HG02759 (cell line): ENCODE data around the gene LRMDA.

ENCODE experiments used
- ATAC-seq: cut with Tn5 transposase; IDR thresholded peaks from one replicate; pipeline ENCODE4 v1.9.1; 2021; ENCODE audit warnings: mild to moderate bottlenecking, moderate library complexity; ENCODE audit not compliant: unreplicated experiment

The LRMDA gene

DNA sequence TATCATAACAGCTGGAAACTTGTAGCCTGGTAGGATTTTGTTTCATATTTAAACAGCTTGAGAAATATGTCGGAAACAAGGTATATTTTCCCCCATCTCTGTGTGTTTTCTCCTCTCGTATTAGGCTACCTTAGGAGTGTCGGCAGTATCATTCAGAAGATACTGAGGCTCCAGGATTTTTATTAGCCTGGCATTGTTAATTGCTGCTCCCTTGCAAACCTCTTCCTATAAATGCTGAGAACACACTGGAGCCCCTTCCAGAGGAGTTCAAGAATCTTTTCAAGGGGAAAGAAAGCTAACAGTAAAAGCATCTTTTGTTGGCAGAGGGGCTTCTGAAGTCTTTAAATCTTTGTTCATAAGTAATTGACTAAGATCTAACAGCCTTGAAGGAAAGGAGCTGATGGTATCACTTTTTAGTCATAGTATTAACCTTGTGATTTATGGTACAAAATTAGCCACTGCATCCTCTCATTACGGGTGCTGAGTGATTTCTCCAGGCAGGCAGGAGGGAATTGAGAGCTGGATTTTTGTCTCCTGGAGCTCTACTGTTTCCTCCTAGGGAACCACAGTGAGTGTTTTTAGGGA, 998.7 kb downstream of the LRMDA start:
- ATAC-seq = no peak

GRCh38 chr10:76432016-76433012, 1000.9 kb downstream of the LRMDA start:
- no peak for ATAC-seq

DNA sequence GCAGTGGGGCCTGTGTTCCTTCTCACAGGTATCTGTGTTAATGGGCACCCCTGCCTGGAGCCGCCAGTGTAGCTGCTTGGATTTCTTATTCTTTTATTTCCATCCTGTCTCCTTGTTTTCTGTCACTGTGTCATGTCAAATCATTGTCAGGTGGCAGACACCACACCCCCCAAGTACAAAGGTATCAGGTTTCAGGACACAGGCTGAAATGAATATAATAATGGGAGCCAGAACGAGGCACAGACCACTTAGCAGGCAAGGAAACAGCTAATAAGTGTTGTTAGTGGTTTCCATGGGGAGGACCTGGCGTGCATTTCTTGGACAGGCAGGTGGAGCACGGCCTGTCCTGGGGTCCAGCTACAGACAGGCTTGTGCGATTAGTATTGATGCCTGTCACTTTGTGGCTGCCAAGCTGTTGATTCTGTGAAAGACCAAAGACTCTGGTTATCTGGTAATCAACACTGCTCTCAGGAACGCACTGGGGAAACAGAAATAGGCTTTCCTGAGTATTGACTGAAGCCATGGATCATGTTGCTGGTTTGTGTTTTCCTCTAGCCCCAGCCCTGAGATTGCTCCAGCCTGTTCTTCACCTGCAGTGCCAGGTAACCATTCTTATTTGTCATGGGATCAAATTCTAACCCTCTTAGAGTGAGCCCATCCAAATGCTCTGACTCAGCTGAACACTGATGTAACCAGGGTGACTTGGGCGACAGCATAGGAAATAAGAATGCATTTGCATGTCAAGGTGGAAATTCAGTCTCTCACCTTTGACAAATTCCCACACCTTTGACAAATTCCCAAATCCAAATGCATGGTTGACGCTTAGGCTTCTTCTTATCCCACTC, 1002.0 kb downstream of the LRMDA start:
- ATAC-seq = no peak

DNA sequence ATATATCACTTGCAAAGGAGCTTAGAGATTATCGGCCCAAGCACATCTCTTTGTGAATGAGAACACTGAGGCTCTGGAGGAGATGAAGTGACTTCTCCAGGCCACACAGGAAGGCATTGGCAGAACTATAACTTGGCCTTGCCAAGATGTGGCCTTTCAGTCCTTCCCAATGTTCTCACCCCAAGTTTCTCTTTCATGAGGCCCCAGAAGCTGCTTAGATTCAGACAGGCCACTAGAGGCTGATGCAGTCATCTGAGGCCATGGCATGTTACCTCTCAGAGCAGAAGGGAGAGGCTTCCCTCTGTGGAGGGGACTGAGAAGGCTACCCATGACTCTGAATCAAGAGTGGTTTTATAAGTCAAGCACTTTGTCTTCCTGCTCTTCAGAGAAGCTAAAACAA, 1003.7 kb downstream of the LRMDA start:
- no peak for ATAC-seq

DNA sequence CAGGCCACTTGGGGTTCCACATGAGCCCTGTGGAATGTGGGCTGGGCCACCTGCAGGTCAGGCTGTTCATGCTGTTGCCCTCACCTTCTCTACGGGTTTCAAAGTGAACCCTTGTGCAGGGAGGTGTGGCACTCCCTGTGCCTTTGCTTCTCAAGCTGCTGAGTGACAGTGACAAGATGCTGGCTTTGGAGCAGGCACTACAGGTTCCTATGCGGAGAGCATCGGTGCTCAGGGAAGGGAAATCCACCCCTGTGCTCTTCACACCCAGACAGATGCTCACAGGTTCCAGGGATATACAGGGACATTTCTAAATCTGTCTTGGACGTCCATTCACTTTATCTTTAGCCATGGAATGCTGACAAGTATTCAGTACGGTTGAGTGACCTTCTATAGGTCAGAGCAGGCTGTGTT, 1005.0 kb downstream of the LRMDA start:
- ATAC-seq = no peak

DNA sequence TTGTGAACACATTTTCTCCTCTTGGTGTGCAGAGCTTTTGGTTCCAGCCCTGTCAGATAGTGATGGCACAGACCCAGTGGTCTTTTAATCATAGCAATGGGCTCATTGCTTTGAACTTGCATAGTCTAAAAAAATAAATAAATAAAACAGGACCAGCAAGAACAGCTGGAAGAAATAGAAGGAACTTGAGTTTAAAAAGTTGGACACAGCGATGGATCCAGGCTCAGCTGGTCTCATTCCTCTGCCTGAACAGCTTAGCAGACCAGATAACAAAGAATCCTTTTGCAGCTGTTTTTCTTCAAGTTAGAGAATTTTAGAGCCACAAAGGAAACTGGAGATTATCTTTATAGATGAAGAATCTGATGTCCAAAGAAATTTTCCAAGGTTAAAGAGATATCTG, 1005.6 kb downstream of the LRMDA start:
- no peak for ATAC-seq

DNA sequence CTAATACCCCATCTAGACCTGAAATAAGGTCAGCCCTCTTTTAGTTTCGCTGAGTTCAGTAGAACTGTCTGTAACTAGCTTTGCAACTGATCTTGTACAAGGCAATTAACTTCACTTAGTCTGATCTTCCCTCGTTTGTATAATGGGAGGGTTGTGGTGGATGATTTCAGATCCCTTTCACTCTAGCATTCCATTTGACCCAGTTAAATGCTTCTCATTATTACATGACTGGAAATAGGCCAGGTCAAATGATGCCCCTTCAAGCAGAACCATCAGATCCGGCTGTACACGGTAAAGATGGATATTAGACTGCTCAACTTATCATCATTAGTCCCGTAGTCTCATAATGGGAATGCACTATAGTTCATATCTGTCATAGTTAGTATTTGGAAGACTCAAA, 1009.0 kb downstream of the LRMDA start:
- no peak for ATAC-seq

DNA sequence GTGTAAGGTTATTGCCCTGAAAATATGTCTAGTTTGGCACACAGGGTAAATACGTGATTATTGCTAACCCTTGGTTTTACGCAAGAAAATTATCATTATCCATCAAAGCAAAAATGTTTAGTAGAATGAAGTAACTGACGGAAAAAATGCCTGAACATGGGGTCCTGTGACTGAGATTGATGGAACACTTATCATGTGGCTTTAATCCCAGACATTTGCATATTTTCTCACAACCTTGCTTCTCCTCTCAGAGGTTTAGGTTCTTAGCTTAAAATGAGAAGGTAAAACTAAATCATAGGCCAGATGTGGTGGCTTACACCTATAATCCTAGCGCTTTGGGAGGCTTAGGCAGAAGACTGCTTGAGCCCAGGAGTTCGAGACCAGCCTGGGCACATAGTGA, 1010.7 kb downstream of the LRMDA start:
- ATAC-seq = no peak

DNA sequence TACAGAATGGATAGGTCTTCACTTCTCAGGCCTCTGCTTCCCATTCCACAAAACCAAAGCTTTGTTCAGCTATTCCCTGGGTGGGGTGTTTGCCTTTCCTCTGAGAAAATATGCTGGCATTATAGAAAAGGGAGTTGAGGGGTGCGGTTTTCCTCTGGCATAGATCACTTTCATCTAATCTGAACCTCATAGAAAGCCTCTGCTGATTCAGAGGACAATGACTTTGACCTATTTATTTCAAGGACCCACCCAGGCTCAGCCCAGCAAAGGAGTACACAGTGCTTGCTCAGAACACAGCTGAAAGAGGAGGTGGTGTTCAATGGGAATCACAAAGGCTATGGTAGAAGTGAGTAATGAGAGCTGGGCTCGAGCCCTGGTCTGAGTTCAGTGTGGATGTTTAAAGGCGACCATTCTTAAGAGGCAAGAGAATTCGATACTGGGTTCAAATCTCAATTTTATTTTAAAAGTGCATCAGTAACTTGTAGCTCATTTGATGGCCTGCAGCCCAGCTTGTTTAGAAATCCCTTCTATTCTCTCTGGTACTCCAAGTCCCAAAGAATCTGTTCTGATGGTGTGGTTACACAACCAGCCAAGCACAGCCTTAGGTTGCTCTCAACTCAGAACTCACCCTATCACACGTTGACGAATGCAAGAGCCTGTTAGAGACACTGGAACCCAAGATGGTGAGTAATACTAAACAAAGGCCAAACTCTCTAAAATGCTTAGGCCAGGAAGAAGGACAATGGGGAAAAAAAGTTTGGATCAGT, 1012.8 kb downstream of the LRMDA start:
- ATAC-seq = no peak

- no peak for ATAC-seq
These were observed 1016.2 kb downstream of the LRMDA start for GRCh38 chr10:76447578-76447977.

DNA sequence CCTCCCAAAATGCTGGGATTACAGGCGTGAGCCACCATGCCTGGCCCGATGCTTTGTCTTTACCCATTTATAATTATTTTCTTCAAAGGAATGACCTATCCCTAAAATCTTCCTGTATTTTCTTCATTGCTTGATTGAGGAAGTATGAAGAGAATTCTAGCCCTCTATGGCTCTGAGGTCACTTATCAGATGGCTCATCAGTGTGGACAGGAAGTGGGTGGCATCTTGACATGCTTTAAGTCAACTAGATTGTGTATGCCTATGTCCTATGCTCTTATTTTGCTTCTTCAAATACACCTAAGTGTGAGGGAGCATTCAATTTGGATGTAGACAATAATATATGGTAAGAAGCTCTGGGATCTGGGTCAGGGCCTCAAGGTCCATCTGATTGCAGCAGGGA, 1020.5 kb downstream of the LRMDA start:
- no peak for ATAC-seq

GRCh38 chr10:76453332-76453731, 1021.9 kb downstream of the LRMDA start:
- no peak for ATAC-seq

DNA sequence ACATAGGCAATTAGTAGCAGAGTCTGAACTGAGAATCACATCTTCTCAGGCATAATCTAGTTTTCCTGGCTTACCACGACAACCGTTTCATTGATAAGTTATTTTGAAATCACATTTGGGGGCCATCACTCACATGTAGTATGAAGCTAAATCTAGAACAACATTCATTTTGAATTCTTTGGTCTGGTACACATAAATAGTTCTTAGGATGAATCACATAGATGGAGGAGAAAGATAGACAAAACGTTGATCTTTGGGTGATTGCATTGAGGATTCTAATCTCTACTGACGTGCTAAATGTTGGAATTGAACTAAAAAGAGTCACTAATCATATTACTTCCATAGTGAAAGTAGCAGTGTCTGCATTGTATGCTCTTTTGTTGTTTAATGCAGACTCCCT, 1022.6 kb downstream of the LRMDA start:
- no peak for ATAC-seq

DNA sequence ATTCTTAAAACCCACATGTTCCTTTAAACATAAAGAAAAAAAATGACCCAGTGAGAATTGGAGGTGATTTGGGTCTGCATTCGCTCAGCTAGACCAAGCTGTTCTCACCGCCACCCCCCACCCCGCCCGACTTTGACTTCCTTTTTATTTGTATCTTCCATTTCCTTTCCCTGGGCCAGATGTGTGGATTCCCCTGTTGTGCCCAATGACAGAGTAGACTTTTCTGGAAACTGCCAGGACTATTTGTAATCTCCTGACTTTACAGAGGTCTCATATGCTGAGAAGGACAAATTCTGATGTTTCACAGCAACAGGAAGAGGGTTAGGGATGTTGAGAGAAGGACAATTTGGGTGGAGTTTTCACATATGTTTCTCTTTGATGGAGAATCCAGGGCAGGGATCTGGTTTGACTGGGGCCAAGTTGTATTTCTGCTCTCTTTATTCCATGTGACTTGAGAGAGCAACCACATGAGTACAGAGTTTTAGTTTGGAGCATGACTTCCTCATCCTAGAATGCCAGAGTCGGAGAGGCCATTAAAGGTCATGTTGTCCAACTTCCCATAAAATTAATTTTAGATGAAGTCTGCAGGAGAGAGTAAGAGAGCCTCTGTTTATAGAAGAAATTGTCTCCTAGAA, 1023.2 kb downstream of the LRMDA start:
- ATAC-seq = no peak

DNA sequence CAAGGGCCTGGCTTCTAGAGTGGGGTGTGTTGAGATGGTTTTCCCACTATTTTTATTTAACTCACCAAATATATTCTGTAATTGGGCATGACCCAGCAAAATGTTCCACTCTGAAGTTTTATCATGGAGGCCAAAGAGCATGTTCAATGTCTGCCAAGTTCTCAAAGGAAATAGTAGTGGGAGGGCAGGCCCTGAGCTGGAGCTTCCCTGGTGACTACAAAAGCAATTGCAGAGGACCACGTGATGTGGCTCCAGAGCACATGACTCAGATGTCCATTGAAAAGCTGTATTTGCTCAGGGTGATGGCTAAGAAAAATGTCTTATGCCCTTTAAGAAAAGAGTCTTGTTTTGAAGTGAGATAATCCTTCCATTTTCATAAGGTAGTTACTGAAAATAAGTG, 1024.8 kb downstream of the LRMDA start:
- ATAC-seq = no peak

GRCh38 chr10:76459016-76459730, 1027.7 kb downstream of the LRMDA start:
- no peak for ATAC-seq

DNA sequence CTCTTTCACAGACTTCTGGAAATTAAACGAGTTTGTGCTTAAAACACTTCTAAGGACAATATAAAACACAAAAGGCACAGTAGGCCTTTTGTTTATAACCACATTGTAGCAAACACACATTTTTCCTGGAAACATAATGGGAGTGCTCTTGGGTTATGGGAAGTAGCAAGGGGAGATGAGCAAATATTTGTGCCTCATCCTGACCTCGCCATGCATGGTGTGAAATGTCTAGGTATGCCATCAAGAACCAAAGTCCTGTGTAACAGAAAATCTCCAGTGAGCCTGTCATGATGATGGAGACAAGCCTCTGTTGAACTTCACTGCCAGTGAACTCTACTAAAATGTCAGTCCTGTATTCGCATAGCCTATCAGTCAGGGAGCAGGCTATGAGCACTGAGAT, 1029.6 kb downstream of the LRMDA start:
- no peak for ATAC-seq

DNA sequence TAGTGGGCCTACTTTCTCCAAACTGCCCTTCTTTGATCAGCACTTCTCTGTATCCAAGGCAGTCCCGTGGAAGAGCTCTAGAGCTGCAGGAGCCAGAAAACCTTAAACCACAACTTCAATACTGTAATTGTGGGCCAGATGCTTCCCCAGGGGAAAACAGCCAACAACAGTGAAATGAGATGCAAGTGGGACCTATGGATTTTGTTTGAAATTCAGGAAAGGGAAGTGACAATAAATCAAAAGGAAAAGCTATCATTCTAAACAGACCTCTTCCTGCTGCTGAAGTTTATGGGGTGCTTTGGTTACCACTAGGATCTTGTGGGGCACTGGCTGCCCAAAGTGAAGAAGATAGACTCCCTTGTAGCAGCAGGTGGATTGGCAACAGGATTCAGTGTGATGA, 1031.7 kb downstream of the LRMDA start:
- no peak for ATAC-seq

GRCh38 chr10:76466836-76467503, 1035.5 kb downstream of the LRMDA start:
- ATAC-seq = no peak
